HL-60 (cell line): Measurements from ENCODE around the gene CDH2.

Source experiments
- DNase-seq, 2 experiments: peaks; one replicate each; pipeline ENCODE4 v3.0.0-alpha.2; 2010 to 2020; ENCODE audit warnings: low read depth in 1 of 2, low spot score in 1 of 2
- H3K27ac ChIP-seq: fragments of 250-450 bp; sonication (Bioruptor Pico); replicated peaks from 2 replicates; pipeline ENCODE4 v1.5.1; 2020; ENCODE audit warnings: mild to moderate bottlenecking, moderate library complexity
- H3K27me3 ChIP-seq: fragments of 250-450 bp; sonication (Bioruptor Pico); 2 replicates; pipeline ENCODE4 v1.5.1; 2021; ENCODE audit warnings: mild to moderate bottlenecking, moderate library complexity; ENCODE audit not compliant: insufficient read depth, poor library complexity, severe bottlenecking
- H3K4me3 ChIP-seq: replicated peaks from 2 replicates; pipeline ENCODE4 v1.5.1; 2011; ENCODE audit warnings: mild to moderate bottlenecking, control low read depth, low read length; ENCODE audit not compliant: insufficient read depth
- GABPA ChIP-seq: IDR thresholded peaks from 2 replicates; pipeline ENCODE4 v1.6.1; 2012; ENCODE audit warnings: low read depth
- POLR2AphosphoS5 ChIP-seq: IDR thresholded peaks from 2 replicates; pipeline ENCODE4 v1.6.1; 2012; ENCODE audit warnings: low read depth
- SPI1 ChIP-seq: IDR thresholded peaks from 2 replicates; pipeline ENCODE4 v1.6.1; 2012; ENCODE audit warnings: low read depth, mild to moderate bottlenecking, borderline replicate concordance
- TF ChIP-seq, protein P1 (sequence below): IDR thresholded peaks from 2 replicates; pipeline ENCODE4 v1.6.1; 2012; ENCODE audit warnings: low read depth; ENCODE audit not compliant: insufficient replicate concordance
- TF ChIP-seq, protein P2 (sequence below): IDR thresholded peaks from one replicate; pipeline ENCODE4 v1.5.1; 2011; ENCODE audit warnings: low read length, control low read depth, inconsistent platforms; ENCODE audit not compliant: insufficient read depth

The CDH2 gene

DNA sequence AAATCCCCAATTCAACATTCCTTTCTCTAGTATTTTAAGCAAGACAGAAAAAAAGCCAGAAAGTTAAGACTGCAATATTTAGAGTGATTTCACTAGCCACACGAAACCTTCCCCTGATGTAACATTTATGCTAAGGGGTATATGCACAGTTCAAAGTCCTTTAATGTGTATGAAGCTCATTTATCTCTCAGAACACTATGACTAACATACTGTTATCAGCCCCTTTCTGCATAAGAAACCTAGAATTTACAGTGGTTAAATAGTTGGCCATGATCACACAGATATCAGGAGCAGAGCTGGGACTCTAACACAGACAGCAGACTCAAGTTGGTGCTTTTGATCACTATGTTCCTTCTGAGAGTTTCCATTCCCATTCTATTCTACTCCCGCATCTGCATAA lies 185.5 kb downstream of the CDH2 start:
- TF ChIP-seq, protein P1, sequence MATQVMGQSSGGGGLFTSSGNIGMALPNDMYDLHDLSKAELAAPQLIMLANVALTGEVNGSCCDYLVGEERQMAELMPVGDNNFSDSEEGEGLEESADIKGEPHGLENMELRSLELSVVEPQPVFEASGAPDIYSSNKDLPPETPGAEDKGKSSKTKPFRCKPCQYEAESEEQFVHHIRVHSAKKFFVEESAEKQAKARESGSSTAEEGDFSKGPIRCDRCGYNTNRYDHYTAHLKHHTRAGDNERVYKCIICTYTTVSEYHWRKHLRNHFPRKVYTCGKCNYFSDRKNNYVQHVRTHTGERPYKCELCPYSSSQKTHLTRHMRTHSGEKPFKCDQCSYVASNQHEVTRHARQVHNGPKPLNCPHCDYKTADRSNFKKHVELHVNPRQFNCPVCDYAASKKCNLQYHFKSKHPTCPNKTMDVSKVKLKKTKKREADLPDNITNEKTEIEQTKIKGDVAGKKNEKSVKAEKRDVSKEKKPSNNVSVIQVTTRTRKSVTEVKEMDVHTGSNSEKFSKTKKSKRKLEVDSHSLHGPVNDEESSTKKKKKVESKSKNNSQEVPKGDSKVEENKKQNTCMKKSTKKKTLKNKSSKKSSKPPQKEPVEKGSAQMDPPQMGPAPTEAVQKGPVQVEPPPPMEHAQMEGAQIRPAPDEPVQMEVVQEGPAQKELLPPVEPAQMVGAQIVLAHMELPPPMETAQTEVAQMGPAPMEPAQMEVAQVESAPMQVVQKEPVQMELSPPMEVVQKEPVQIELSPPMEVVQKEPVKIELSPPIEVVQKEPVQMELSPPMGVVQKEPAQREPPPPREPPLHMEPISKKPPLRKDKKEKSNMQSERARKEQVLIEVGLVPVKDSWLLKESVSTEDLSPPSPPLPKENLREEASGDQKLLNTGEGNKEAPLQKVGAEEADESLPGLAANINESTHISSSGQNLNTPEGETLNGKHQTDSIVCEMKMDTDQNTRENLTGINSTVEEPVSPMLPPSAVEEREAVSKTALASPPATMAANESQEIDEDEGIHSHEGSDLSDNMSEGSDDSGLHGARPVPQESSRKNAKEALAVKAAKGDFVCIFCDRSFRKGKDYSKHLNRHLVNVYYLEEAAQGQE: no peak
- TF ChIP-seq, protein P2, sequence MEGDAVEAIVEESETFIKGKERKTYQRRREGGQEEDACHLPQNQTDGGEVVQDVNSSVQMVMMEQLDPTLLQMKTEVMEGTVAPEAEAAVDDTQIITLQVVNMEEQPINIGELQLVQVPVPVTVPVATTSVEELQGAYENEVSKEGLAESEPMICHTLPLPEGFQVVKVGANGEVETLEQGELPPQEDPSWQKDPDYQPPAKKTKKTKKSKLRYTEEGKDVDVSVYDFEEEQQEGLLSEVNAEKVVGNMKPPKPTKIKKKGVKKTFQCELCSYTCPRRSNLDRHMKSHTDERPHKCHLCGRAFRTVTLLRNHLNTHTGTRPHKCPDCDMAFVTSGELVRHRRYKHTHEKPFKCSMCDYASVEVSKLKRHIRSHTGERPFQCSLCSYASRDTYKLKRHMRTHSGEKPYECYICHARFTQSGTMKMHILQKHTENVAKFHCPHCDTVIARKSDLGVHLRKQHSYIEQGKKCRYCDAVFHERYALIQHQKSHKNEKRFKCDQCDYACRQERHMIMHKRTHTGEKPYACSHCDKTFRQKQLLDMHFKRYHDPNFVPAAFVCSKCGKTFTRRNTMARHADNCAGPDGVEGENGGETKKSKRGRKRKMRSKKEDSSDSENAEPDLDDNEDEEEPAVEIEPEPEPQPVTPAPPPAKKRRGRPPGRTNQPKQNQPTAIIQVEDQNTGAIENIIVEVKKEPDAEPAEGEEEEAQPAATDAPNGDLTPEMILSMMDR: no peak
- TF ChIP-seq SPI1 (no peak), POLR2AphosphoS5 (no peak)

DNA sequence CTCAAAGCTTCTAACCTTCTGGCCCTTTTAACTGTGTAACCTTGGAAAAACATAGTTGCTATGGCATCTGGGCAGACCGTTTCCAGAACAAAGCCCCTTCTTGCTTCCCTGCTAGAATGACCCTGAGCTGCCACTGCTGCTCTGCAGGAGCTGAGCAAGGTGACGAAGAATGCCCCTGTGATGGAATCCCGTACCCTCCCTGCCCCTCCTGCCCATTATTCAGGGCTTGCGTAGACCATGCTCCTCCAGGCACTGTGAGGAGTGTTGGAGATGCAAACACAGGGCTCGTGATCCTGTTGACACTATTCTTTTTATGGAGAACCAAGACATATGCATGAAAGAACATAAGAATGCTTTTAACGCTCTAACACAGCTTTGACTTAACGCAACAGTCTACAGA lies 191.1 kb downstream of the CDH2 start:
- no peaks in the 10 kb centered on the region for H3K27me3 ChIP-seq
- H3K27ac ChIP-seq: no peak overlapping the region
- DNase-seq: no peak
- H3K4me3 ChIP-seq: no peak overlapping the region
- TF ChIP-seq POLR2AphosphoS5: no peak
- TF ChIP-seq, protein P2: no peak

More for the DNA sequence above, 185.5 kb downstream of the CDH2 start:
- Histone ChIP-seq H3K27me3 (no peaks in the 10 kb centered on the region), H3K4me3 (no peak overlapping the region), H3K27ac (no peak overlapping the region)
- no peak for DNase-seq

DNA sequence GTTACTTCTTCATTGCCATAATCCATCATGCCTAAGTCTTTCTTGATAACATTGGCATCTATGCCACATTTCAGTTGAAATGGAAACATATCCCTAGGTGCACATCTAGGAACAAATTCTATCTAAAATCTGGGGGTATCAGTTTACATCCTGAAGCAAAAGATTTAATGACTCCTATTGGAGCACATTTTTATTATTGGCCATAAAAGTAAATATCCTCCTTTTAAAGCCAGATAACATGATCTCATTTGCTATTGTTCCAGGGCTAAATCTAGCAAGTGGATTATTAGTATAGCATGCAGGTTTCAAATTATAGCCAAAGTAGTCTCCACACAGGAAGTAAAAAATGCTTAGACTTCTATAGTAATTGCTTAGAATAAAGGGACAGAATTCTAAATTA lies 193.2 kb downstream of the CDH2 start:
- H3K27me3 ChIP-seq: no peaks in the 10 kb centered on the region
- TF ChIP-seq GABPA (no peak), POLR2AphosphoS5 (no peak)
- DNase-seq: no peak

DNA sequence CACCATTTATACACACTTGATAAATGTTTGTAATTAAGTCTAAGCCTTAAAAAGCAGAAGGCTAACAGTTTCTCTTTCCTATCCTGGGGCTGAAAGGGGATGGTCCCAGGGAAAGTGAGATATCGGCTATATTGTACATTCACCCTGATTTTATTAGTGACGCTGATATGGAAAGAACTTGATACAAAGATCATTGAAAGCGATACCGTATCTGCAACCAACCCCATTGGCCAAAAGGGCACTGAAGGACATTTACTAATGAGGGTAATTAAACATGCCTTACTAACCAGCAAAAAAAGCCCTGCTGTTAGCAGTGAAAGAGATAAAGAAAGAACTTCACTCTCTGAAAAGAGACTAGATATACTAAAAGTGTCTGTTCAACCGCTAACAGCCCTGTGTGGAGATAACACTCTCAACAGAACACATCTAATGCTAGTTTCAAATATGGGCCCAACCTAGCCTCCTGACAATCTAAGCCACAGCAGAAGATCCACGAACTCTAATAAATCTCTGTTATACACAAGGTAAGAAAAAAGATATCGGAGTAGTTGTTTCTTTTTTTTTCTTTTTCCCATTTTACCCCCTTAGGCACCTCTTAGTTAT lies 200.0 kb downstream of the CDH2 start:
- Histone ChIP-seq H3K27me3 (no peaks in the 10 kb centered on the region), H3K27ac (no peak overlapping the region), H3K4me3 (no peak overlapping the region)
- TF ChIP-seq POLR2AphosphoS5 (no peak), SPI1 (no peak), GABPA (no peak)
- TF ChIP-seq, protein P2: no peak
- TF ChIP-seq, protein P1: no peak
- DNase-seq: no peak

More for the DNA sequence above, 193.2 kb downstream of the CDH2 start:
- H3K27ac ChIP-seq: no peak overlapping the region
- no peak overlapping the region for H3K4me3 ChIP-seq
